Right renal cortex interstitium (tissue), 3 donors: ENCODE data around the gene TOMM70. TPM values are rescaled to one million over a fixed set of nuclear protein-coding genes. Genes with fewer than 3 reads are reported as not detected.
"Not testable (repeated sequence)": the region's sequence is repeated elsewhere in the genome, so short reads cannot be mapped to it uniquely, and the experiment has no call there.

Source experiments
- DNase-seq, 3 donors: peaks; one replicate each; pipeline ENCODE4 v3.0.0-alpha.2; 2013; ENCODE audit warnings: low read depth in 3 of 3, low spot score in 2 of 3
- polyA plus RNA-seq, 3 donors: library from polyadenylated mRNA; unstranded; fragments of 120-200 nt; gene quantifications; one replicate each; pipeline ENCODE4 v1.2.1, GENCODE V29; 2013; ENCODE audit not compliant: insufficient read length in 3 of 3

Gene TOMM70
- polyA plus RNA-seq, 3 donors: 72.2 to 77.3 (median 73.2) TPM

DNA sequence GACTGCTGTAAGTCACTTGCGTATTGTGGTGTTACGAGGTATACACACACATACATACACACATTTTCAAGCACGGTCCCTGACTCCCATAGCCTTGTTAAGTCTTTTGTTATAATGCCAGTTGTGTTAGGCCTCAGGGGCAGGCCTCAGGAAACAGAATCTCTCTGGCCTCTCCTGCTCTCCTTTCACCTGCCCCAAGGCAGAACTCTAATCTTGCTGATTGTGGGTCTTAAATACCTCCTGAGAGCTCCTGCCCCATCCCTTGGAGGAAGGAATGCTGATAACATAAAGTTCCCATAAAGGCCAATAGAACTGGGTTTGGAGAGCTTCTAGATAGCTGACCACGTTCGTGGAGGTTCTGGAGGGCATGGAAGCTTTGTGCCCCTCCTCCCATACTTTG is 70.2 kb downstream of the TOMM70 start:
- DNase-seq: no peak

DNA sequence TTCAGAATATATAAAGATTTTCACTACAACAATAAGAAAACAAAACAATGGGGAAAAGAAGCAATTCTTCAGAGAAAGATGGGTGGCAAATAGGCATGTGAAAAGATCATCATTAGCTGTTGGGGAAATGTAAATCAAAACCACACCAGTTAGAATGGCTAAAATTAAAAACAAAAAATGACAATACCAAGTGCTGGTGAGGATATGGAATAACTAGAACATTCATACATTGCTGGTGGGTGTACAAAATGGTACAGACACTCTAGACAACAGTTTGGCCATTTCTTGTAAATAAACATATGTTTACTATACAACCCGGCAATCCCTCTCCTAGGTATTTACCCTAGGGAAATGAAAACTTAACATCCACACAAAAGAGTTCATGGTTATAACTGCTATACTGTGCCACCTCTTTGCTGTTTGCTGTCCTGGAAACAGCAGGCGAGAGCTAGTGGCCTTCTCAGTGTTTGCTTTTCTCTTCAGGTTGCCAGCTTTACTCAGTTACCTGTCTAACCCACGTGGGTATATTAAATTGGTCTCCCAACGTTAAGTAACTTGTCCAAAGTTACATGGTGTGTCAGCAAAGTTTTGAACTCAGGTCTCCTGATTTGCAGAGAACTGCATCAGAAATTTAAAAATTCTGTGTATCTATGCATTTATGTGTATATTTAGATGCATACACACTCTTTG is 70.9 kb downstream of the TOMM70 start:
- no peak for DNase-seq

DNA sequence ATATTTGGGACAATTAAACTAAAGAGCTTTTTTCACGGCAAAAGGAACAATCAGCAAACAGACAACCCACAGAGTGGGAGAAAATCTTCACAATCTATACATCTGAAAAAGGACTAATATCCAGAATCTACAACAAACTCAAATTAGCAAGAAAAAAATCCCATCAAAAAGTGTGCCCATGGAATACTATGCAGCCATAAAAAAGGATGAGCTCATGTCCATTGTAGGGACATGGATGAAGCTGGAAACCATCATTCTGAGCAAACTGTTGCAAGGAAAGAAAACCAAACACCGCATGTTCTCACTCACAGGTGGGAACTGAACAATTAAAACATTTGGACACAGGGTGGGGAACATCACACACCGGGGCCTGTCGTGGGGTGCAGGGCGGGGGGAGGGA is 73.5 kb downstream of the TOMM70 start:
- DNase-seq: not testable (repeated sequence)

DNA sequence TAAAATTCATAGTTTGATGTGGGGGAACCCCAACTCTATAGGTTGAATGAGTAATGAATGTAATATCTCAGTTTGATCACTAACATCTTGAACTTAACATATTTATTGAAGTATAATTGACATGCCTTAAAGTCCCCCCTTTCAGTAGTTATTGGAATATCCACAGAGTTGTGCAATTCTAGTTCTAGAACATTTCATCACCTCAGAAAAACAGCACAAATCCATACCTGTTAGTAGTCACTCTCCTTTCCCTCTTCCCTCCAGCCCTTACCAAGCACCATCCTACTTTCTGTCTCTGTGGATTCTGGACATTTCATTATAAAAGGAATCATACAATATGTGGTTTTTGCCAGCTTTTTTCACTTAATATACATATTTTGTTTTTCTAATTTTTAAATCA is 75.1 kb downstream of the TOMM70 start:
- no peak for DNase-seq

DNA sequence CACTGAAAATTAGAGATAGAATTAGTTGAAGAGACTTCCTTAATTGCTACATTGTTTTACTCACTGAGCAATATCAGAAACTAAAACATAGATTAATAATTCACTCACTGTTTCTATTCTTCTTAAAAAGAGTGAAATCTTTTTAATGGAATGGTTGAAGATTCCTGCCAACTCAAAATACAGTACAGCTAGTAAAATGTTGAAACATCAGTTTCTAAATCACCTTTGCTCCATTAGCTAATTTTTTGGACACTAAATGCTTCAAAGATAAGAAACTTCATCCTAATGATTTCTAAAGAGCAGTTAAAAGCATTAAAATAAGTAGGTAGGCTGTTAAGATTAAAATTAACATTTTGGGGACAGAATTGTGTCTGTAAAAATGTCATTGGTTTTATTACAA is 76.8 kb downstream of the TOMM70 start:
- no peak for DNase-seq

DNA sequence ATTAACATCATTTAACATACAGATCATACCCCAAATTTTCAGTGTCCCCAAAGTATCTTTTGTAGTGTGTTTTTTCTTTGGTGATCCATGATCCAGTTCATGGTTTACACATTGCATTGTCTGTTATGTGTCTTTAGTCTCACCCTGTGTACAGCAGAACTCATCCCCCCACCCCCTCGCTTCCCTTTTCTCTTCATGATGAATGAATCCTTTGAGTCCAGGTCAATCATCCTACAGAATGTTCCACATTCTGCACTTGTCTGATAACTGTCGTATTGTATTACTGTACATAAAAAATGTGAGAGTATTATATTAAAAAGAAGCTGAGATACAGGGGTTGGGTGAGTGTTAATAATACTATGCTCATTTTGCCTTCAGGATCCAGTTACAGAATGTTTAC is 80.9 kb downstream of the TOMM70 start:
- no peak for DNase-seq

DNA sequence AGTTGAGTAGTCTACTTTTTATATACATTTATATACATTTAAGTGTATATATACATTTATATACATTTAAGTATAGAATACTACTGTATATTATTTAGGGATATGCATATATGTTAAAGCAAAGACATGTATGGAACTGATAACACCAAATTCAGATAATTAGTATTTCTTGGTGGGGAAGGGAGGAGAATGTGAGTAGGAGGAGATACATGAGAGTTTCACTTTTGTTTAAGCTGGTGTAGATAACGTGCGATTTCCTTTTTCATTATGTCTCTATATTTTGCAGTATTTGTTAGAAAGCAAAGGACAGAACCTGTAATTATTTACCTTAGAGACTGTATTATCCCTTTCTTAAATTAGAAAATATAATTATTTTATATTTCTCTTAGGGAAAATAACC is 83.0 kb downstream of the TOMM70 start:
- no peak for DNase-seq

DNA sequence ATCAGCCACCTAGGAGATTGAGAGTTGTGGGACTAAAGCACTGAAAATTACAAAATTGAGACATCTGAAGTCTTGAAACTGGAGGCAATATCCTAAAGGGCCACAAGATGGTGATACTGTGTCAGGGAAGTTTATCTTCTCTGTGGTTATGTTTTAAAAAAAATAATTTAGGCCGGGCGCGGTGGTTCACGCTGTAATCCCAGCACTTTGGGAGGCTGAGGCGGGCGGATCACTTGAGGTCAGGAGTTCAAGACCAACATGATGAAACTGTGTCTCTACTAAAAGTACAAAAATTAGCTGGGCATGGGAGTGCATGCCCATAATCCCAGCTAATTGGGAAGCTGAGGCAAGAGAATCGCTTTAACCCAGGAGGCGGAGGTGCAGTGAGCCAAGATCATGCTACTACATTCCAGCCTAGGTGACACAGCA is 84.2 kb downstream of the TOMM70 start:
- DNase-seq: no peak

Other genes starting within 250 kb of the TOMM70 start
- gene TBC1D23, start 140.1 kb downstream of the TOMM70 start, polyA plus RNA-seq: 10 to 100 TPM; 38.0 to 41.3 (median 39.8) TPM
- gene NIT2, start 66.3 kb downstream of the TOMM70 start, polyA plus RNA-seq: 100 to 1,000 TPM; 107 to 135 (median 131) TPM
- 10 to 100 TPM in 1 of 3 donors, 1 to 10 TPM in 2; 7.3 to 10.2 (median 9.1) TPM for gene LNP1, start 450 bp upstream of the TOMM70 start, polyA plus RNA-seq
- 10 to 100 TPM; 22.5 to 23.4 (median 22.6) TPM for gene TMEM45A, start 91.5 kb upstream of the TOMM70 start, polyA plus RNA-seq
- gene ADGRG7, start 208.5 kb upstream of the TOMM70 start, polyA plus RNA-seq: under 1 TPM in 2 of 3 donors, not detected in 1; 0.10 to 0.19 TPM